Endothelial cell (in vitro differentiated cells): ENCODE results near the gene HMGCS2. TPM values are rescaled to one million over a fixed set of nuclear protein-coding genes. Genes with fewer than 3 reads are reported as not detected.

Experiments
- DNase-seq: peaks from one replicate; pipeline ENCODE4 v3.0.0; 2021; ENCODE audit warnings: low spot score
- H3K27ac Mint-ChIP-seq: one replicate; pipeline ENCODE4 v1.8.0; 2021; ENCODE audit warnings: mixed read lengths, inconsistent platforms; ENCODE audit not compliant: unreplicated experiment
- H3K27me3 Mint-ChIP-seq: one replicate; pipeline ENCODE4 v1.8.0; 2021; ENCODE audit warnings: mild to moderate bottlenecking, moderate library complexity, mixed read lengths, inconsistent platforms; ENCODE audit not compliant: unreplicated experiment
- H3K36me3 Mint-ChIP-seq: one replicate; pipeline ENCODE4 v1.8.0; 2021; ENCODE audit warnings: mild to moderate bottlenecking, low read depth, mixed read lengths, inconsistent platforms; ENCODE audit not compliant: unreplicated experiment
- H3K4me1 Mint-ChIP-seq: one replicate; pipeline ENCODE4 v1.8.0; 2021; ENCODE audit warnings: mild to moderate bottlenecking, mixed read lengths, inconsistent platforms; ENCODE audit not compliant: unreplicated experiment
- H3K4me3 Mint-ChIP-seq: one replicate; pipeline ENCODE4 v1.8.0; 2021; ENCODE audit warnings: mild to moderate bottlenecking, mixed read lengths, inconsistent platforms; ENCODE audit not compliant: unreplicated experiment
- H3K9me3 Mint-ChIP-seq: one replicate; pipeline ENCODE4 v1.8.0; 2021; ENCODE audit warnings: mixed read lengths, inconsistent platforms; ENCODE audit not compliant: unreplicated experiment
- CTCF ChIP-seq: fragments of 200-600 bp; sonication (generic); IDR thresholded peaks from one replicate; pipeline ENCODE4 v1.5.0; 2021; ENCODE audit warnings: antibody characterized with exemption; ENCODE audit not compliant: unreplicated experiment
- total RNA-seq: library from RNA; stranded (reverse); fragmentation: NEBNext Ultra II Directional; extraction: Animal tissue kit (Norgen Biotek cat#: 25700); gene quantifications from one replicate; pipeline ENCODE4 v1.2.1, GENCODE V29; 2021; ENCODE audit not compliant: unreplicated experiment

HMGCS2 gene
- total RNA-seq, 1 donor from 2014 or later: not detected

- Mint-ChIP-seq H3K4me1 (peaks cover 12% of the 10 kb centered on the region), H3K27ac (no peak overlapping the region), H3K9me3 (no peaks in the 10 kb centered on the region), H3K27me3 (peaks cover 4% of the 10 kb centered on the region), H3K36me3 (peaks cover 3% of the 10 kb centered on the region), H3K4me3 (no peak overlapping the region)
- DNase-seq: no peak
- TF ChIP-seq CTCF: no peak
These were observed 15.6 kb upstream of the HMGCS2 start for GRCh38 chr1:119784191-119784781.

- no peak overlapping the region for H3K4me3 Mint-ChIP-seq
- no peak overlapping the region for H3K27ac Mint-ChIP-seq
- no peaks in the 10 kb centered on the region for H3K9me3 Mint-ChIP-seq
- DNase-seq: no peak
- TF ChIP-seq CTCF: no peak
- peaks cover 4% of the 10 kb centered on the region for H3K27me3 Mint-ChIP-seq
- peaks cover 12% of the 10 kb centered on the region for H3K4me1 Mint-ChIP-seq
- peaks cover 3% of the 10 kb centered on the region for H3K36me3 Mint-ChIP-seq
These were observed 14.9 kb upstream of the HMGCS2 start for GRCh38 chr1:119783354-119784185.

- Mint-ChIP-seq H3K27ac (no peak overlapping the region), H3K4me1 (peaks cover 12% of the 10 kb centered on the region), H3K27me3 (peaks cover 4% of the 10 kb centered on the region), H3K36me3 (peaks cover 3% of the 10 kb centered on the region), H3K9me3 (no peaks in the 10 kb centered on the region), H3K4me3 (no peak overlapping the region)
- TF ChIP-seq CTCF: no peak
- no peak for DNase-seq
These were observed 14.1 kb upstream of the HMGCS2 start for GRCh38 chr1:119782631-119783325.

GRCh38 chr1:119781434-119782210 is 12.9 kb upstream of the HMGCS2 start:
- Mint-ChIP-seq H3K27ac (no peak overlapping the region), H3K4me1 (peaks cover 12% of the 10 kb centered on the region)

More at GRCh38 chr1:119781434-119782210, 12.9 kb upstream of the HMGCS2 start:
- no peaks in the 10 kb centered on the region for H3K9me3 Mint-ChIP-seq
- DNase-seq: no peak
- peaks cover 4% of the 10 kb centered on the region for H3K27me3 Mint-ChIP-seq
- no peak for TF ChIP-seq CTCF
- peaks cover 3% of the 10 kb centered on the region for H3K36me3 Mint-ChIP-seq
- H3K4me3 Mint-ChIP-seq: no peak overlapping the region
